Stimulated activated CD8-positive, alpha-beta memory T cell treated with anti-CD3 and anti-CD28 coated beads, Interleukin-12 subunit alpha, Interleukin-12 subunit beta, amount 100 ng/mL, for 24 hours (primary cell): ENCODE data around the gene CDK14.

Experiments
- DNase-seq: peaks from one replicate; pipeline ENCODE4 v3.0.0-alpha.2; 2020; ENCODE audit errors: extremely low read depth

The CDK14 gene

GRCh38 chr7:91249506-91250233 lies 653.5 kb downstream of the CDK14 start:
- no peak for DNase-seq

DNA sequence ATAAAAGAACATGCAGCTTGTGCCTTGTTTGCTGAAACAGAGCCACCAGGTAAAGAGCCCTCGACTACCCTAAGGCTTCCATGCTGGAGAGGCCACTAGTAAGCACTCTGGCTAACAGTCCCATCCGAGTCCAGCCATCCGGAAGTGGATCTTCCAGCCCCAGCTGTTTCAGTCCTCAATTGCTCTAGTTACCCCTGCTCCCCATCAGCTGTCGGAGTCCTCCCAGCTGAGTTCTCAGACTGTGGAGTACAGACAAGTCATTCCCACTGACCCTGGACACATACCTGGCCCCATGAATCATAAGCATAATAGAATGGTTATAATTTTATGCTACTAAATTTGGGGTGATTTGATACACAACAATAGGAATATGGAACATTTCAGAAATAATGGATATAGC lies 654.6 kb downstream of the CDK14 start:
- no peak for DNase-seq

GRCh38 chr7:91251877-91252276 lies 655.8 kb downstream of the CDK14 start:
- DNase-seq = no peak
